ENCODE measurements around the gene TRIM17.

GRCh38 chr1:228363686-228364067, 53.0 kb downstream of the TRIM17 start:
- TF ChIP-seq POLR2AphosphoS5 (IDR thresholded peaks at IDR 0.05) (no peak), POLR2A (IDR thresholded peaks at IDR 0.05) (no peak)
- TF ChIP-seq, protein P1, sequence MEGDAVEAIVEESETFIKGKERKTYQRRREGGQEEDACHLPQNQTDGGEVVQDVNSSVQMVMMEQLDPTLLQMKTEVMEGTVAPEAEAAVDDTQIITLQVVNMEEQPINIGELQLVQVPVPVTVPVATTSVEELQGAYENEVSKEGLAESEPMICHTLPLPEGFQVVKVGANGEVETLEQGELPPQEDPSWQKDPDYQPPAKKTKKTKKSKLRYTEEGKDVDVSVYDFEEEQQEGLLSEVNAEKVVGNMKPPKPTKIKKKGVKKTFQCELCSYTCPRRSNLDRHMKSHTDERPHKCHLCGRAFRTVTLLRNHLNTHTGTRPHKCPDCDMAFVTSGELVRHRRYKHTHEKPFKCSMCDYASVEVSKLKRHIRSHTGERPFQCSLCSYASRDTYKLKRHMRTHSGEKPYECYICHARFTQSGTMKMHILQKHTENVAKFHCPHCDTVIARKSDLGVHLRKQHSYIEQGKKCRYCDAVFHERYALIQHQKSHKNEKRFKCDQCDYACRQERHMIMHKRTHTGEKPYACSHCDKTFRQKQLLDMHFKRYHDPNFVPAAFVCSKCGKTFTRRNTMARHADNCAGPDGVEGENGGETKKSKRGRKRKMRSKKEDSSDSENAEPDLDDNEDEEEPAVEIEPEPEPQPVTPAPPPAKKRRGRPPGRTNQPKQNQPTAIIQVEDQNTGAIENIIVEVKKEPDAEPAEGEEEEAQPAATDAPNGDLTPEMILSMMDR (IDR thresholded peaks at IDR 0.05), result no peak
